ENCODE data around the gene OTULIN.

GRCh38 chr5:14667290-14667689, 2.8 kb downstream of the OTULIN start:
- TF ChIP-seq CTCF (IDR thresholded peaks at IDR 0.05) (no peak), POLR2A (IDR thresholded peaks at IDR 0.05) (no peak)

Data from right lobe of liver (tissue), 4 donors.